ENCODE results near the gene CD200R1L.

DNA sequence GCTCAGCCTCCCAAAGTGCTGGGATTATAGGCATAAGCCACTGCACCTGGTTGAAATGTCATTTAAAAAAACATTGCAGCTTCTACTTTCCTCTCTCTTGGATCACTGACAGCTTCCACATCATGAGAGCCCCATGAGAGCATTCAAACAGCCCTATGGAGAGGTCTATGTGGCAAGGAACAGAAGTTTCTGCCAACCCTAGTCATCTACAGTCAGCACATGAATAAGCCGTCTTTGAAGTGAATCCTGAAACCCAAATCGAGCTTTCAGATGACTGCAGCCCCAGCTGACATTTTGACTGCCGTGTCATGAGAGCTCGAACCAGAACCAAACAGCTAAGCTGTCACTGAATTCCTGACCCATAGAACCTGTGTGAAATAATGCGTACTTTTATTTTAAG, 39.8 kb downstream of the CD200R1L start:
- TF ChIP-seq, protein P1, sequence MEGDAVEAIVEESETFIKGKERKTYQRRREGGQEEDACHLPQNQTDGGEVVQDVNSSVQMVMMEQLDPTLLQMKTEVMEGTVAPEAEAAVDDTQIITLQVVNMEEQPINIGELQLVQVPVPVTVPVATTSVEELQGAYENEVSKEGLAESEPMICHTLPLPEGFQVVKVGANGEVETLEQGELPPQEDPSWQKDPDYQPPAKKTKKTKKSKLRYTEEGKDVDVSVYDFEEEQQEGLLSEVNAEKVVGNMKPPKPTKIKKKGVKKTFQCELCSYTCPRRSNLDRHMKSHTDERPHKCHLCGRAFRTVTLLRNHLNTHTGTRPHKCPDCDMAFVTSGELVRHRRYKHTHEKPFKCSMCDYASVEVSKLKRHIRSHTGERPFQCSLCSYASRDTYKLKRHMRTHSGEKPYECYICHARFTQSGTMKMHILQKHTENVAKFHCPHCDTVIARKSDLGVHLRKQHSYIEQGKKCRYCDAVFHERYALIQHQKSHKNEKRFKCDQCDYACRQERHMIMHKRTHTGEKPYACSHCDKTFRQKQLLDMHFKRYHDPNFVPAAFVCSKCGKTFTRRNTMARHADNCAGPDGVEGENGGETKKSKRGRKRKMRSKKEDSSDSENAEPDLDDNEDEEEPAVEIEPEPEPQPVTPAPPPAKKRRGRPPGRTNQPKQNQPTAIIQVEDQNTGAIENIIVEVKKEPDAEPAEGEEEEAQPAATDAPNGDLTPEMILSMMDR (IDR thresholded peaks at IDR 0.05; ENCODE audit: low read length), result no peak
- no peak for TF ChIP-seq EZH2 (IDR thresholded peaks at IDR 0.05; ENCODE audit: borderline replicate concordance, low read length)

Measured in OCI-LY1 (cell line).